Testis (tissue), 3 donors: ENCODE data around the gene DCLK1. TPM values are rescaled to one million over a fixed set of nuclear protein-coding genes. Genes with fewer than 3 reads are reported as not detected.
A peak's percentile ranks its signal among the peaks of the same experiment; 100 is the strongest.

Experiments used
- DNase-seq: peaks from one replicate; pipeline ENCODE4 v3.0.0-alpha.2; 2019
- H3K27ac ChIP-seq, 2 donors: fragments of 200-600 bp; sonication (generic); one replicate each; pipeline ENCODE4 v1.5.1; 2019
- H3K27me3 ChIP-seq: fragments of 200-600 bp; sonication (generic); one replicate; pipeline ENCODE4 v1.5.1; 2019
- H3K36me3 ChIP-seq: fragments of 200-600 bp; sonication (generic); one replicate; pipeline ENCODE4 v1.5.1; 2017; ENCODE audit warnings: low read depth; ENCODE audit errors: missing control alignments
- H3K4me1 ChIP-seq: fragments of 200-600 bp; sonication (generic); one replicate; pipeline ENCODE4 v1.5.1; 2019
- H3K4me3 ChIP-seq, 2 donors: fragments of 200-600 bp; sonication (generic); one replicate each; pipeline ENCODE4 v1.5.1; 2017 to 2019
- H3K9me3 ChIP-seq: fragments of 200-600 bp; sonication (generic); one replicate; pipeline ENCODE4 v1.5.1; 2017
- CTCF ChIP-seq, 3 experiments: fragments of 450-650 bp in 2 of 3; fragments of 200-600 bp in 1 of 3; sonication (generic) in 1 of 3; IDR thresholded peaks; one replicate each; pipeline ENCODE4 v1.5.1; 2016 to 2019; ENCODE audit warnings: antibody characterized with exemption in 3 of 3, mild to moderate bottlenecking in 2 of 3, moderate library complexity in 1 of 3
- POLR2A ChIP-seq: fragments of 450-650 bp; IDR thresholded peaks from one replicate; pipeline ENCODE4 v1.6.1; 2017; ENCODE audit warnings: antibody characterized with exemption, mild to moderate bottlenecking, moderate library complexity
- WGBS, 2 donors: methylation state at CpG; one replicate each; pipeline ENCODE4 v1.1.5; 2018; 5-methylcytosine and 5-hydroxymethylcytosine counted together
- intact Hi-C: fragments of 100-400 bp; cut with DNase I; formaldehyde crosslinking; loops from one replicate; pipeline ENCODE4 v1.15.1; 2023; ENCODE audit warnings: low total_unique reads
- polyA plus RNA-seq: library from polyadenylated mRNA; stranded (reverse); fragments of 350-450 nt; fragmentation: Illumina TruSeq; extraction: RNeasy Lipid Tissue Mini Kit (QIAGEN cat#74804); gene quantifications from one replicate; pipeline ENCODE4 v1.2.3, GENCODE V29; 2014; ENCODE audit warnings: low read depth, low replicate concordance; ENCODE audit not compliant: insufficient read depth
- total RNA-seq, 2 donors: library from RNA; depleted of rRNA; stranded (reverse); fragments of >200 nt; gene quantifications; one replicate each; pipeline ENCODE4 v1.2.3, GENCODE V29; 2016

Gene DCLK1
- total and polyA plus RNA-seq, 3 donors from 2014 or later: 4.5 to 8.9 (median 4.9) TPM

DNA sequence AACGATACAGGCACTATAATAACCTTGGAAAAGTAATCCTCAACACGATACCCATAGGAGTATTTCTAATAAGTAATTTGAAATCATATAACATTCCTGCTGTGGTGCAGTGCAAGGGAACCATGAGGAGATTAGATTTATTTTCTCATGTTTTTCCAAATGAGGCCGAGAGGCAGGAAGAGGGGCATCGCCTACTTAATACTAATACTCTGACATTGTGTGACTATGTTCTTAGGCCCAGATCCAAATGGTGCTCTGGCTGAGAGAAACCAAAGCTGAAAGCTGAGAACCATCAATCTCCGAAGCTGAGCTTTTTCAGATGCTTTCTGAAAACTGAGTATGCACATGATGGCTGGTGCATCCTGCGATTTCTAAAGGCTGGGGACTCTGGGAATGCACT lies 406.7 kb downstream of the DCLK1 start:
- no peaks in the 10 kb centered on the region for H3K9me3 ChIP-seq
- WGBS, 2 donors: 58 to 60% methylated on average over 6 of the region's 6 CpGs
- TF ChIP-seq CTCF (IDR thresholded peaks at IDR 0.05) (no peak), POLR2A (no peak)
- DNase-seq: no peak
- no peak overlapping the region for H3K27ac ChIP-seq
- intact Hi-C loops: no loop called here
- H3K27me3 ChIP-seq: no peaks in the 10 kb centered on the region
- no peaks in the 10 kb centered on the region for H3K36me3 ChIP-seq
- H3K4me3 ChIP-seq: no peak overlapping the region
- H3K4me1 ChIP-seq: peaks cover 4% of the 10 kb centered on the region

DNA sequence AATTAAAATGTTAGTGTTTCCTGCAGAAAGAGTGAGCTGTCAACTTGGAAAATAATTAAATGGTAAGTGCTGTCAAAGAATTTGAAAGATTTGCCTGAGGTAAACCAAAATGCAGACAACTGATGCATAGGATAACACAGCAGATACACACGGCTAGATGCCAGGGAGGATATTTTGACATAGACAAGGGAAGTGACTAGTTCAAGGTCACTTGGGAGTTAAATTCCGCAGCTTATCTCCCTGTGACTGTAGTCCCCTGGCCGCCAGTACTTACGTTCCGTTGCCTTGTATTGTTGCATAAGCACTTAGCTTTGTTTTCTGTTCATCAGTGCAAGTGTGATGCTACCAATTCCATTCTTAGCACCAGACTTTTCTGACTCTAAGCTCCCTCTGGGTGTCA lies 407.4 kb downstream of the DCLK1 start:
- Histone ChIP-seq H3K27me3 (no peaks in the 10 kb centered on the region), H3K36me3 (no peaks in the 10 kb centered on the region), H3K4me1 (peaks cover 4% of the 10 kb centered on the region), H3K9me3 (no peaks in the 10 kb centered on the region), H3K4me3 (no peak overlapping the region), H3K27ac (no peak overlapping the region)
- TF ChIP-seq CTCF (IDR thresholded peaks at IDR 0.05): no peak
- no peak for TF ChIP-seq POLR2A
- intact Hi-C loops: no loop called here
- 29 to 30% methylated on average over 5 of the region's 5 CpGs for WGBS, 2 donors
- DNase-seq: peak; percentile 46

GRCh38 chr13:35723053-35723461 lies 408.1 kb downstream of the DCLK1 start:
- H3K36me3 ChIP-seq: no peaks in the 10 kb centered on the region
- 59 to 65% methylated on average over 5 of the region's 5 CpGs for WGBS, 2 donors
- peaks cover 4% of the 10 kb centered on the region for H3K4me1 ChIP-seq
- H3K27ac ChIP-seq: no peak overlapping the region
- no peak for TF ChIP-seq POLR2A
- no peak for TF ChIP-seq CTCF (IDR thresholded peaks at IDR 0.05)
- no peaks in the 10 kb centered on the region for H3K9me3 ChIP-seq
- no peaks in the 10 kb centered on the region for H3K27me3 ChIP-seq
- H3K4me3 ChIP-seq: no peak overlapping the region
- peak; percentile 26 for DNase-seq
- intact Hi-C loops: no loop called here

GRCh38 chr13:35722458-35723052 lies 408.6 kb downstream of the DCLK1 start:
- intact Hi-C loops: no loop called here
- DNase-seq: no peak
- peaks cover 4% of the 10 kb centered on the region for H3K4me1 ChIP-seq

More at GRCh38 chr13:35722458-35723052, 408.6 kb downstream of the DCLK1 start:
- no peak overlapping the region for H3K27ac ChIP-seq
- no peaks in the 10 kb centered on the region for H3K36me3 ChIP-seq
- H3K27me3 ChIP-seq: no peaks in the 10 kb centered on the region
- TF ChIP-seq CTCF (IDR thresholded peaks at IDR 0.05): no peak
- no peak for TF ChIP-seq POLR2A
- WGBS, 2 donors: 71 to 81% methylated on average over 8 to 9 of the region's 9 CpGs
- H3K4me3 ChIP-seq: no peak overlapping the region
- no peaks in the 10 kb centered on the region for H3K9me3 ChIP-seq
